NCI-H2029 treated with DMSO at 0.1 percent for 48 hours (cell line): ENCODE data around the gene GPR137.

Experiments used
- DNase-seq: peaks from one replicate; lab custom pipeline; 2025; lab: John Stamatoyannopoulos, UW

GPR137 gene

DNA sequence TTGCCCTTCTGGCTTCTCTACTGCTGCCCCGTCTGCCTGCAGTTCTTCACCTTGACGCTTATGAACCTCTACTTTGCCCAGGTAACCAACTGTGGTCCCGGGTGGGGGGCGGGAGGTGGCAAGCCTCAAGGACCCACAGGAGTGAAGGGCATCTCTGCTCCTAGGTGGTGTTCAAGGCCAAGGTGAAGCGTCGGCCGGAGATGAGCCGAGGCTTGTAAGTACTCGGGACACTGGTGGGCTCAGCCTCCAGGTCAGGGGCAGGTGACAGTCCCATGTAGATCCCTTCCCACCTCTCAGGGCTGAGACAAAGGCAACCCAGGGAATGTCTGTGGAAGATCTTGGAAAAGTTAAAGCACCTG is 1.1 kb downstream of the GPR137 start:
- DNase-seq = no peak

DNA sequence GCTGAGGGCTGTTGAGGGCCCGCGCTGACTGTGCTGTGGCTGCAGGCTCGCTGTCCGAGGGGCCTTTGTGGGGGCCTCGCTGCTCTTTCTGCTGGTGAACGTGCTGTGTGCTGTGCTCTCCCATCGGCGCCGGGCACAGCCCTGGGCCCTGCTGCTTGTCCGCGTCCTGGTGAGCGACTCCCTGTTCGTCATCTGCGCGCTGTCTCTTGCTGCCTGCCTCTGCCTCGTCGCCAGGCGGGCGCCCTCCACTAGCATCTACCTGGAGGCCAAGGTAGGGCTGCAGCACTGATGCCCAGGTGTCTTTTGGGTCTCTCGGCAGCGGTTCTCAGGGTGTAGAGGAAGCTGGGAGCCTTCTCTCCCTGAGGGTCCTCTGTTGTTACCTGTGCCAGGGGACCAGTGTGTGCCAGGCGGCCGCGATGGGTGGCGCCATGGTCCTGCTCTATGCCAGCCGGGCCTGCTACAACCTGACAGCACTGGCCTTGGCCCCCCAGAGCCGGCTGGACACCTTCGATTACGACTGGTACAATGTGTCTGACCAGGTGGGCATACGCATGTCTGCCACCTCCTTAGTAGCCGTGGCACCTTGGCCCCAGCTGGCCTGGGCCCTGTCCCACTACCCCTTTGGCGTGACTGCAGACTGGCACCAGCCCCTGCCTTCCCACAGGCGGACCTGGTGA is 2.2 kb downstream of the GPR137 start:
- DNase-seq = no peak

DNA sequence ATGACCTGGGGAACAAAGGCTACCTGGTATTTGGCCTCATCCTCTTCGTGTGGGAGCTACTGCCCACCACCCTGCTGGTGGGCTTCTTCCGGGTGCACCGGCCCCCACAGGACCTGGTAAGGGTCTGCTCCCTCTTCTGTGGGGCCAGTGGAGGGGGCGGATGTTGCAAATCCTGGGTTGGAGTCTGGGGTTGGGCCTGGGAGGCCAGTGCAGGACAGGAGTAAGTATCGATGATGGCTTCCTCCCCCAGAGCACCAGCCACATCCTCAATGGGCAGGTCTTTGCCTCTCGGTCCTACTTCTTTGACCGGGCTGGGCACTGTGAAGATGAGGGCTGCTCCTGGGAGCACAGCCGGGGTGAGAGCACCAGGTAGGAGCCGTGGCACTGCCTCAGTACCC is 2.7 kb downstream of the GPR137 start:
- no peak for DNase-seq

DNA sequence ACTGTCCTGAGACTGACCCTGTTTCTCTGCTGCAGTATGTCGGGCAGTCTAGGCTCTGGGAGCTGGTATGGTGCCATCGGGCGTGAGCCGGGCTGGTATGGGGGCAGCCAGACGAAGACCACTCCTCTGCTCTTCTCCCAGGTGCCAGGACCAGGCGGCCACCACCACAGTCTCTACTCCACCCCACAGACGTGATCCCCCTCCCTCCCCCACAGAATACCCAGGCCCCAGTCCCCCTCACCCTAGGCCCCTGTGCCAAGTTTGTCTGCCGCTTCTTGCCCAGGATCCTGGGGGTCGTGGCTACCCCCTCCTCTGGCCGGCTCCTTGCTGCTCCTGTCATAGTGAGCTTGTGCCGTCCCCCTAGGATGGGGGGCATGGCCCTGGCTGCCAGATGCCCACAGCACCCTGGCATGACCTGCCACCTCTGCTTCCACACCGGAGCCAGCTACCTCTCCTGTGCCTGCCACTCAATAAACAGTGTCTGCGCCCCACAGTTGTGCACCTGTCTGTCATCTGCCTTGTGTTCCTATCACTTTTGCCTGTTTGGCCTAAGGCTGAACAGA is 3.4 kb downstream of the GPR137 start:
- DNase-seq = no peak

DNA sequence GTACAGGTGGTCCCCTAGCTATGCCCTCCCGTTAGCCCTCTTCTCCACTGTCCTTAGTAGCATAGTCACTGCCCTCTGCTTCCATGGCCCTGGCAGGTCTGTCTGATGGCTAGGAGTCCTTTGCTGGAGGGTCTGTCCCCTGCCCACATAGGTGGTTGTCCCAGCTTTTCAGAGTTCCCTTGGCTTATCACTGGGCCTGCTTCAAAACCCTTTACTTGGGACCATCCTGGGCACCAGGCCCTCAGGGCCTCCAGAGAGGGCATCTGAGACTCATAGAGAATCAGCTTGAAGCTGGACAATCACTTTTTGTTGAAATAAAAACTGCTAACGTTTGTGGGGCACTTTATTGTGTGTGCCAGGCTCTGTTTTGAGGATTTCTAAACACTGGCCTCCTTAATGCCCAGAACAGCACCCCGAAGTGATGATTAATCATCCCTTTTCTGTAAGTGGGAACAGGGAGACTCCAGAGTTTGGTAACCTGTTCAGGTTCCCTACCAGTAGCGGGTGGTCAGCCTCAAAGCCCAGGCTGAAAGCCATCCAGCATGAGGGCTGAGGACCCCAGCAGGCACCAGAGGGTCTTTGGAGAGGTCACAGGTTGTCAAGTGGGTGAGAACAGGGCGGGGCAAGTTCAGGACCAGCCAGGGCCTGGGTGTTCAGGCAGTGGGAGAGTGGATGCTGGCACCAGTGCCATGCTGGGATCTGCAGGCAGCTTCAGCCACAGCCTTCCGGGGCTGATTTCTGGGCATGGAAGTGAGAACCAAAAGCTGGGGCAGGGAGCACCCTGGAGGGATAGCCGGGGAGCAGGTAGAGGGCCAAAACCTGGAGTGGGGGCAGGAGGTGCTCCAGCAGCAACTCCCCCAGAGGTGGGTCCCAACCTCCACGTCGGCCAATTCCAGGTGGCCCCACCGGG is 5.0 kb downstream of the GPR137 start:
- no peak for DNase-seq

DNA sequence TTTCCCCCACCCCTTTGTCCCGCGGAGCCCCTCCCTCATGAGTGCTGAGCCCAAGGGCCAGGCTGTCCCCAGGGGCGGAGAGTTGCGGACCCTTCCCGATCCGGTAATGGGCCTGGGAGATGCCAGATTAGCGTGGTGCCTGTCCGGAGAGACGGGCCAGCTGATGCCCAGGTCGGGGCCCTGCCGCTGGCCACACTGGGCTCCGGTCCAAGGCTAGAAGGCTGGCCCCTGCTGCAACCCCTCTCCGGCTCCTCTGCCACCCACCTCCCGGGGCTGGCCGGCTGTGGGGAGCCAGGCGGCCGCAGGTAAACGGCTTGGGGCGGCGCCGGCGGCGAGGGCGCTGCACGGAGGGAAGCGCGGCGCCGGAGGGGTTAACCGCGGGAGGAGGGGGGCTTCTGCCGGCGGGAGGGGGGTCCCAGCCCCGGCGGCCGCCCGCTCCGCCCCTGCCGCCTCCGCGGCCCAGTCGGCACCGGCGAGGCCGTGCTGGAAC is 5.7 kb downstream of the GPR137 start, which contains the start of gene KCNK4:
TSS of gene KCNK4 (plus strand) at position 41 of the 490 bp plus-strand sequence. CDS start 1,717 bp downstream, outside the sequence.
- DNase-seq = no peak

DNA sequence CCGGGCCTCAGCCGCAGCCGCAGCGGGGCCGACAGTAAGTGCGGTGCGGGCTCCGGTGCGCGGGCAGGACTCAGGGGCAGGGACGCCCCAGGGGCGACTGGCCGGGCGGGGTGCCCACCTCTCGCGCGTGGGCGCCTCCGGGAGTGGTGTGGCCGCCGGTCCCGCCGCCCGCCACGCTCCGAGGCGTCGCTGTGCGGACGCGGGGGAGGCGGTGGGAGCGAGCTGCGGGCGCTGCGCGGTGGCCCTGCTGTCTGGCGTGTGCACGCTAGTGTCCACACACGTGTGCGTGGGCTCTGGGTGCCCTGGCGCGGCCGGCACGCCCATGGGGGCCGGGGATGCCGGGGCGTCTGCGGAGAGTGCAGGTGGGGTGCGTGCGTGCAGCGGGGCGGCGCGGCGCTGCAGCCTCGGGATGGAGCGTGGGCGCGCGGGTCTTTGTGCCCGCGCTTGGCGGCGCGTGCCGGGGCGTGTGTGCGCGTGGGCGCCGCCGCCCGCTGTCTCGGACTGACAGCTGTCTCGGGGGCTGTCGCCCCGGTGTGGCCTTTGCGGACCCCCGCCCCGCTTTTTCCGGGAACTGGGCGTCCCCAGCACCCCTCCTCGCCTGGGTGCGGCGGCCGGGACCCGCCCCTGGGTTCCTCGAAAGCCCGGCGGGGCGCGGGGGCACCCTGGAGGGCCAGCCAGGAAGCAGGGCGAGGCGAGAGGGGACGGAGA is 6.3 kb downstream of the GPR137 start:
- DNase-seq = no peak

DNA sequence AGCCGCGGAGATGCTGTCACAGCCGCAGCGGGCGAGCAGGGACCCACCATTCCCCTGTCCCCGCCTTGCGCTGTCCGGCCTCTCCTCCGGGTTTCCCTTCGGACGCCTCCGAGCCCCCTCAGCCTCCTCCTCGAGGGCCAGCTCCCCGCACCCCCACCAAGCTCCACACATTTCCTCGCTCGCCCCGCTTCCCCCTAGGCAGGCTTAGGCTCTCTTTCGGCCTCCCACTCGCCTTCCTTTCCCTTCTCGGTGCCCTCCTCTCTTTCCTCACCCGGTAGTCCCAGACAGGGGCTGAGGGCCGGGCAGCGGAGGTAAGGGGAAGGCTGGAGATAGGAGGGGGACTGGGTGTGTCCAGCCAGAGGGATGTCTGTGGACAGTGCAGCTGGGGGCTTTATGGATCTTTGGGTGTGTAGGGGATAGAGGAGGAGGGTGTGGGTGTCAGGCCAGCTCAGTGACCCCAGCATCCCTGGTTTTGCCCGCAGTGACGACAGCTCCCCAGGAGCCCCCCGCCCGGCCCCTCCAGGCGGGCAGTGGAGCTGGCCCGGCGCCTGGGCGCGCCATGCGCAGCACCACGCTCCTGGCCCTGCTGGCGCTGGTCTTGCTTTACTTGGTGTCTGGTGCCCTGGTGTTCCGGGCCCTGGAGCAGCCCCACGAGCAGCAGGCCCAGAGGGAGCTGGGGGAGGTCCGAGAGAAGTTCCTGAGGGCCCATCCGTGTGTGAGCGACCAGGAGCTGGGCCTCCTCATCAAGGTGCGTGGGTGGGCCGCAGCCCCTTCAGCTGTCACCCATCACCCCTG is 7.0 kb downstream of the GPR137 start:
- no peak for DNase-seq

DNA sequence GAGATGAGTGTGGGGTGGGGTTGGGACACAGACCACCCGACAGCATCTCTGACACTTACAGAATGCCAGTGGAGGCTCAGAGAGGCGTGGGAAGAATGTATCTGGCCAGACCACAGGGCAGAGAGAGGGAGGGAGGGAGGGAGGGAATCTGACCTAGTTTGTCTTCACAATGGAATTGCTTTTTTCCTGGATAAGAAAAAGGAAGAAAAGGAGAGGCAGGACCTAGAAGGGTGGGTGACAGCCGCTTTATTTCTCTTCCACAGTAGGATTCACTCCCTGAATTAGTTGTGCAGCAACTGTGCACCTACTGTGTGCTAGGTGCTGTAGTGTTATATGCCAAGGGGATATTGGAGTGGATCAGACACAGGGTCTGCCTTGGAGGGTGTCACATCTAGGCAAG is 9.1 kb downstream of the GPR137 start:
- DNase-seq = no peak

DNA sequence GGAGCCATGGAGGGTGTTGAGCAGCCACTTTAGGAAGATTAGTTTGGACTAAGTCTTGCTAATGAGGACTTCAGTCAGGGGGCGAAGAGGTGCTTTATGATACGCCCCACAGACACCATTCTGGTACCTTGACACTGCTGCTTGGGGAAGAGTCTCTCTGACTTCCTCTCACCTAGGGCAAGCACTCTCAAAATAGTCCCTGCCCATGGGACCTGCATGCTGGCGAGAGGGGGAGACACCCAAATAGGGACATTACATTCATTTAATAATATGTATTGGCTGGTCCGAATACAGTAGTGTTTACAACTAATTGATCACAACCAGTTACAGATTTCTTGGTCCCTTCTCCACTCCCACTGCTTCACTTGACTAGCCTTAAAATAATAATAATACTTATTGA is 10.1 kb downstream of the GPR137 start:
- no peak for DNase-seq

DNA sequence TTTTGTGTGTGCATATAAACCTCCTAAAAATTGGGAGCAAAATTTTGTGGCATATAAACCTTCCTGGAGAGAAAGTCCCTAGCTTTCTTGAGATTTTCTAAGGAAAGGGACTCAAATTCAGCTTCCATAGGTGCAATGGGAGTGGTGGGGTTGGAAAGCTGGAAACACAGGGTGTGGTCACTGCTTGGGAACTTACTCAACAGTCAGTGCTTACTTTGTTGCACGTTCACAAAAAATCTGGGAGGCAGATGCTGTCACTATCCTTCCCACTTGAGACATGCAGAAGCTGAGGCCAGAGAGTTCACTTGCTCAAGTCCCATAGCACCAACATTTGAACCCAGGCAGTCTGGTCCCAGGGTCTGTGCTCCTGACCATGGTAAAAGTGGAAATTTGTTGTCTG is 10.6 kb downstream of the GPR137 start:
- no peak for DNase-seq

DNA sequence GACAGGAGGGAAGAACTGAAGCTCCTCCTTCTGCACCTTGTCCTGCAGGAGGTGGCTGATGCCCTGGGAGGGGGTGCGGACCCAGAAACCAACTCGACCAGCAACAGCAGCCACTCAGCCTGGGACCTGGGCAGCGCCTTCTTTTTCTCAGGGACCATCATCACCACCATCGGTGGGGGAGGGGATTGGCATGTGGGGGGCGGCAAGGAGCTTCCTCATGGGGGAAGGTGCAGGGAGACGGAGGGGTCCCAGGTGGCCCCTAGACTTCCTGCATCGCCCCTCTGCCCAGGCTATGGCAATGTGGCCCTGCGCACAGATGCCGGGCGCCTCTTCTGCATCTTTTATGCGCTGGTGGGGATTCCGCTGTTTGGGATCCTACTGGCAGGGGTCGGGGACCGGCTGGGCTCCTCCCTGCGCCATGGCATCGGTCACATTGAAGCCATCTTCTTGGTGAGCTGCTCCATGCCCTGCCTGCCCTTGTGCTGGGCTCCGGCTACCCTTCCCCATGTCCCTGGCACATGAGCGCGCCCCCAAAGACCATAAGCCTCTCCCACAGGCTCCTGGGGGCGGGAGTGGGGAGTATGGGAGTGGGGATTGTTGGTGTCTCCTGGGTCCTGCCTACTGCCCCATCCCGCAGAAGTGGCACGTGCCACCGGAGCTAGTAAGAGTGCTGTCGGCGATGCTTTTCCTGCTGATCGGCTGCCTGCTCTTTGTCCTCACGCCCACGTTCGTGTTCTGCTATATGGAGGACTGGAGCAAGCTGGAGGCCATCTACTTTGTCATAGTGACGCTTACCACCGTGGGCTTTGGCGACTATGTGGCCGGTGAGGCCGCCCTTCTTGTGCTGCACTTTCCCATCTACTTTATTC is 11.4 kb downstream of the GPR137 start:
- no peak for DNase-seq

DNA sequence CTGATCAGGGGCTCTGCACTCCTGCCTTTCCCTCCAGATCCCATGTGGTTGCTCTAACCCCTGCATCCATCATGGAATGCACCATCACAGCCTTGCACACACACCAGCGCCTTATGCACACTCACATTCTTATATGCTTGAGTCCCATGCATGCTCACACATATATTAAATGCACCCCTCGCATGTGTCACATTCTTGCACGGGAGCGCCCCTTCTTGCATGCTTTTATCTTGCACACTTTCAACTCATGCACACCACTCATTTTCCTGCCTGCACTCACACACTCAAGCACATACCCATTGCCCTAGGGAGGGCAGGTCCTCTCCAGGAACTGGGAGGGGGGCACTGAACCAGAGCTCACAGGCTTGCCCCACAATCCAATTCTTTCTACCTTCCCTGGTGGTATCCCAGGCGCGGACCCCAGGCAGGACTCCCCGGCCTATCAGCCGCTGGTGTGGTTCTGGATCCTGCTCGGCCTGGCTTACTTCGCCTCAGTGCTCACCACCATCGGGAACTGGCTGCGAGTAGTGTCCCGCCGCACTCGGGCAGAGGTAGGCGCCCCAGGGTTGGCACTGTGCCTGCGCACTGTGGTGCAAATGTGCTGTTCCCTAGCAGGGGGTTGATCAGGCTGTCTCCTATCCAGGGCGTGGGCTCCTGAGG is 12.2 kb downstream of the GPR137 start:
- no peak for DNase-seq

DNA sequence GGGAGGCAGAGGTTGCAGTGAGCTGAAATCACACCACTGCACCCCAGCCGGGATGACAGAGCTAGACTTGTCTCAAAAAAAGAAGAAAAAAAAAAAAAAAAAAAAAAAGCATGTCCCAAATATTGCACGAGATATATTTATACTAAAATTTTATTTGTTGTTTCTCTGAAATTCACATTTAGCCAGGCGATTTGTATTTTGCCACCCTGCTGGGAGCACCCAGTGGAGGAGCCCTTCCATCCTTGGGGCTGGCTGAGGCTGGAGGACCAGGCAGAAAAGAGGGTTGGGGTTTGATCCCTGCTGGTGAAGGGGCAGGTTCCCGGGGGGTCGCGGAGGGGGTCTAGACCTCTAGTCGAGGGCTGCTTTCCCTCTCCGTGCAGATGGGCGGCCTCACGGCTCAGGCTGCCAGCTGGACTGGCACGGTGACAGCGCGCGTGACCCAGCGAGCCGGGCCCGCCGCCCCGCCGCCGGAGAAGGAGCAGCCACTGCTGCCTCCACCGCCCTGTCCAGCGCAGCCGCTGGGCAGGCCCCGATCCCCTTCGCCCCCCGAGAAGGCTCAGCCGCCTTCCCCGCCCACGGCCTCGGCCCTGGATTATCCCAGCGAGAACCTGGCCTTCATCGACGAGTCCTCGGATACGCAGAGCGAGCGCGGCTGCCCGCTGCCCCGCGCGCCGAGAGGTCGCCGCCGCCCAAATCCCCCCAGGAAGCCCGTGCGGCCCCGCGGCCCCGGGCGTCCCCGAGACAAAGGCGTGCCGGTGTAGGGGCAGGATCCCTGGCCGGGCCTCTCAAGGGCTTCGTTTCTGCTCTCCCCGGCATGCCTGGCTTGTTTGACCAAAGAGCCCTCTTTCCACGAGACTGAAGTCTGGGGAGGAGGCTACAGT is 13.6 kb downstream of the GPR137 start:
- DNase-seq = no peak

DNA sequence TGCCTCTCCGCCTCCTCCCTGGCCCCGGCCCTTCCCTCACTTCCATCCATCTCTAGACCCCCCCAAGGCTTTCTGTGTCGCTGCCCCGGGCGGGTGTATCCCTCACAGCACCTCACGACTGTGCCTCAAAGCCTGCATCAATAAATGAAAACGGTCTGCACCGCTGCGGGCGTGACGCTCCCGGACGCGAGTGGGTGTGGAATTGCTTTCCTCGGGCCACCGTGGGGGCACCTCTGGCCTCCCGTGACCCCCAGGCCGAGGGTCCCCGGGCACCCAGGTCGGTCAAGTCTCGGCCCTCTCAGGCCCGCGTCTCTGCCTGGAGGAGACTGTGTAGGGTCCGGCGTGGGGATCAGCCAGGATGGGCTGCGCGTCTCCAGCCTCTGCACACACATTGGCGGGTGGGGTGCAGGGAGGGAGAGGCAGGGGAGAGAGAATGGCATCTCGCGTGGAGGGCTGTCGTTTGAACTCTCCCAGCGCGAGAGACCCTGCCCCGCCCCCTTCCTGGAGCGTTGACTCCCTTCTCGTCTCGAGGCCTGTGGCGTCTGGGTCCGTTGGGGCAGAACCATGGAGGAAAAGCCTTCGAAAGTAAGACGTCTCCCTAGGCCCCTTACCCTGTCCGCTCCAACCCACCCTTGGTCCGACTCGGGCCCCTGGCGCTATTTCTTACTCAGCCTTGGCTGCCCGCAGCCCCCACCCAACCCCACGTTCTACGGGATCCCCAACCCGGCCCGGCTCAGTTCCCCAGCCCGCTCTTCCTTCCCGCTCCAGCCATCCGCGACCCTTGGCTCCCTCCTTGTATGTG is 14.4 kb downstream of the GPR137 start, which contains the start of gene CATSPERZ:
TSS of gene CATSPERZ (plus strand) at position 512 of the 802 bp plus-strand sequence. CDS start at position 565, 53 bp downstream.
- no peak for DNase-seq

DNA sequence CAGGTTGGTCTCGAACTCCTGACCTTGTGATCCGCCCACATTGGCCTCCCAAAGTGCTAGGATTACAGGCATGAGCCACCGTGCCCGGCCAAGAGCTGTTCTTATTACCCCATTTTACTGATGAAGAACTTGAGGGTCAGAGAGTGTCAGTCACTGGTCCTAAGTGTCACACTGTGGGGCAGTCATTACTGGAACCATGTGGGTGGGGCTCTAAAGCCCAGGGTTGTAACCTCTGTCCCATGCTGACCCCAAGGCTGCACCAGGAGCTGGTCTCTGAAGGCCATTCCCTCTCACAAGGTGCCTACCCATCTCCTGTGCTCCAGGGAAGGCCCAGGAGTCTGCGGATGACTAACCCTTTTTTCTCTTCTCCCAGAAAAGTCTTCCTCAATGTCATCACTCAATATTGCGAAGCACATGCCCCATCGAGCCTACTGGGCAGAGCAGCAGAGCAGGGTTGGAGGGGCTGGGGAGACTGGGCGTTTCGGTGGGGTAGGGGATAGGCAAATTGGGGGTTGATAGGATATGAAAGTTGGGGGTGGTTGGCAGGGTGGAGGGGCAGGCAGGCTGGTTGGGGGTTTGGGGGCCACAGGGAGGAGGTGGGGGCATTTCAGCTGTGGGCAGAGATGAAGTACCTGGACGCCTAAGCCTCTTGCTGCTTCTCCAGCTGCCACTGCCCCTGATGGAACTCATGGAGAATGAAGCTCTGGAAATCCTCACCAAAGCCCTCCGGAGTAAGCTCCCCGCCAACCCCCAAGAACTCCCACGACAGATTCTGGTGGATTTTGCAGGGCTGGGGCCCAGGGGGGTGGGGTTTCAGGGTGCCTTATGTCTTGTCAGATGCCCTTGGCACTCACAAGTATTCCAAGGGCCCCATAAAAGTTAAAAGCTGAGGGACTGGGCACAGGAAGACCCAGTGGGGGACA is 17.7 kb downstream of the GPR137 start:
- DNase-seq = no peak

DNA sequence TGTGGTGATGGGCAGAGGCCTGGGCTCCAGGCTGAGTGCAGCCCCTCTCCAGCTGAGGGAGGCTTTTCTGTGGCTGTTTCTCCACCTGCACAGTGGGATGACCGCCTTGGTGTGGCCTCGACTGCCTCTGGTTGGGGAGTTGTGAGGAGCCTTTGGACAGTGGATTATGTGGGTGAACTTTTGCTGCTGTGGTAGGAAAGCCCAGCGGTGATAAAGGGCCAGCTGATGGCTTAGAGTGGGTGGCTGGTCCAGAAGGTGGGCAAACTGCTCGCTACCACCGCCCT is 18.3 kb downstream of the GPR137 start:
- DNase-seq = no peak
